CD4-positive, alpha-beta T cell treated with Interleukin-17A for 4 hours (primary cell): Measurements from ENCODE around the gene BRMS1.
"Not testable (repeated sequence)": the region's sequence is repeated elsewhere in the genome, so short reads cannot be mapped to it uniquely, and the experiment has no call there.

Experiments used
- DNase-seq: peaks from one replicate; pipeline ENCODE4 v3.0.0-alpha.2; 2020; ENCODE audit warnings: mixed read lengths

Gene BRMS1, protein sequence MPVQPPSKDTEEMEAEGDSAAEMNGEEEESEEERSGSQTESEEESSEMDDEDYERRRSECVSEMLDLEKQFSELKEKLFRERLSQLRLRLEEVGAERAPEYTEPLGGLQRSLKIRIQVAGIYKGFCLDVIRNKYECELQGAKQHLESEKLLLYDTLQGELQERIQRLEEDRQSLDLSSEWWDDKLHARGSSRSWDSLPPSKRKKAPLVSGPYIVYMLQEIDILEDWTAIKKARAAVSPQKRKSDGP

DNA sequence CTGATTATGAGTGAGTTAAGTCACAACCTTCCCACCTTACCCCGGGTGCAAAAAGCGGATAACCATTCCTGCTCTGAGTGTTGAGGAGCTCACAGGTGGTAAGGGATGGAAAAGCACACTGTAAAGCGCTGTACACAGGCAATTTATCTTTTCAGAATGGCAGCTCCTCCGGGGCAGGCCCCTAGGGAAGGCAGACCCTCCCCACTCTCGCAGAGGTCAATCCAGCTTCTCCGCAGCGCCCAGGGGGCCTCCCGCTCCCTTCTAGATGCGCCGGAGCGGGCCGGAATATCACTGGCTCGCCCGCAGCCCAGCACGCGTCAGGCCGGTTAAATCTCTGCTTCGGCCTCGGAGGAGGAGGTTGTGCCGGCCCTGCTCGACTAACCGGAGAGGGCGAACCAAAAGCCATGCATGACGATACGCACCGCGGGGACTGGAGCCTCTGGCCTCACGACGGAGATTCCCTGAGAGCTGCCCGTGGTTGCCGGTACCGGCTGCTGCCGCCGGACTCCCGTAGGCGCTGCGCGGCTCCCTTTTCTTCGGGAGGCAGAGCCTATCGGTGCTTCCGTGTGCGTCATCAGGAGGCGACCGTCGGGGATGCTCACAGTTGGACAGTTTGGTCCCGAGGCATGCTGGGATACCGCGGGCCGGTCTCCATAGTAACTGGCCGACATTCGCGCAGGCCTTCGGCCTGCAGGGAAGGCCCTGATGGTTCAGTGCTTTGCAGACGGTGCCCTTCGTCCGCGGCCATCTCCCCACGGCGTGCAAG lies at the start of gene BRMS1:
Gene BRMS1 (minus strand): TSS at position 555 of the 766 bp plus-strand sequence. CDS start 2,870 bp downstream, outside the sequence.
- DNase-seq: peak; percentile 98

DNA sequence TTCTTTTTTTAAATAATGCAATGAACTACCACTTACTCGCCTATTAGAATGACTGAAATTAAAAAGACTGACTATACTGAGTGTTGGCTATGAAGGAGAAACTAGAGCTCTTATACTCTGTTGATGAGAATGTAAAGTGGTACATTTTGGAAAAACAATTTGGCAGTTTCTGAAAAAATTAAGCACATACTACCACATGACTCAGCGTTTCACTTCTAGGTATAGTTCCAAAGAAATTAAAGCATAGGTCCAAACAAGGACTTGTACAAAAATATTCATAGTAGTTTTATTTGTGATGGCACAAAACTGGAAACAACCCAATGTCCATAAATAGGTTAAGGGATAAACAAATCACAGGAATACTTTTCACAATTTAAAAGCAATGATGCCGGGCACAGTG lies 49.0 kb upstream of the BRMS1 start:
- no peak for DNase-seq

DNA sequence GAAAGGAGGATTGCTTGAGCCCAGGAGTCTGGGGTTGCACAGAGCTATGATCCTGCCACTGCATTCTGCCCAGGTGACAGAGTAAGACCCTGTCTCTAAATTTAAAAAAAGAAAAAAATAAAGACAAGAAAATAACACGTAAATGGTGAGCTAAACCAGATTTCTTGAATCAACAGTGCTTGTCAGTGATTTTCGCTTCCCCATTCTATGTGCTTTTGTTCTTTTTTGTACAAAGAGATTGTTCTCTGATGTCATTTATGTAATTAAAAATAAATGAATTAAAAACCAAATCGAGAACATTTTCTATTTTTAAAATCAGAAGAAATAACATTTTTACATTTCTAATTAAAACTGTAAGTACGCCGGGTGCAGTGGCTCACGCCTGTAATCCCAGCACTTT lies 46.4 kb upstream of the BRMS1 start:
- no peak for DNase-seq

DNA sequence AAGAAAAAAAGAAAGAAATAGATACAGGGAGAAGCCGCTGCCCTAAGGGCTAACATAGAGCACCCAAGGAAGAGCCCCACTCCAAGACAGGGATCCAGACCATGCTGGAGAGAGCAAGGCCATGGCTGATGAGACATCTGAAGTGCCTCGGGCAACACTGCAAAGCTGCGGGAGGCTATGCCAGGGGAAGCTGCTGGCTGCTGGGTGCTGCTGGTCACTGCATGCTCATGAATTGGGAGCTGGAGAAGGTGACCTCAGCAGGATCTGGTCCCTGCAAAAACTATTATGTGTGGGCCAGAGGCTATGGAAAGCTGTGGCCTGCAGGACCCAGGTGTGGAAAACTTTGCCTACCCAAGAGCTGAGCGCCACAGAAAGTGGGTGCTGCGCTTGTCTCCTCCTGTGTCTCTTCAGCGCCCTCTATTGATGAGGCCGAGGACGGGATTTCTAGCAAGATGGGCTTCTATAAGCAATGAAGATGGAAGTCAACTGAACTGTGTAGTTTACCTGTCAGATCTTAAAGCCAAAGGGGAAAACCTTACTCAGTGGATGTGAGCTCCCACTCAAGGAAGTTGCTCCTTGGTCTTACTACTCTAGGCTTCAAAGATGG lies 44.0 kb upstream of the BRMS1 start:
- peak; percentile 79 for DNase-seq

DNA sequence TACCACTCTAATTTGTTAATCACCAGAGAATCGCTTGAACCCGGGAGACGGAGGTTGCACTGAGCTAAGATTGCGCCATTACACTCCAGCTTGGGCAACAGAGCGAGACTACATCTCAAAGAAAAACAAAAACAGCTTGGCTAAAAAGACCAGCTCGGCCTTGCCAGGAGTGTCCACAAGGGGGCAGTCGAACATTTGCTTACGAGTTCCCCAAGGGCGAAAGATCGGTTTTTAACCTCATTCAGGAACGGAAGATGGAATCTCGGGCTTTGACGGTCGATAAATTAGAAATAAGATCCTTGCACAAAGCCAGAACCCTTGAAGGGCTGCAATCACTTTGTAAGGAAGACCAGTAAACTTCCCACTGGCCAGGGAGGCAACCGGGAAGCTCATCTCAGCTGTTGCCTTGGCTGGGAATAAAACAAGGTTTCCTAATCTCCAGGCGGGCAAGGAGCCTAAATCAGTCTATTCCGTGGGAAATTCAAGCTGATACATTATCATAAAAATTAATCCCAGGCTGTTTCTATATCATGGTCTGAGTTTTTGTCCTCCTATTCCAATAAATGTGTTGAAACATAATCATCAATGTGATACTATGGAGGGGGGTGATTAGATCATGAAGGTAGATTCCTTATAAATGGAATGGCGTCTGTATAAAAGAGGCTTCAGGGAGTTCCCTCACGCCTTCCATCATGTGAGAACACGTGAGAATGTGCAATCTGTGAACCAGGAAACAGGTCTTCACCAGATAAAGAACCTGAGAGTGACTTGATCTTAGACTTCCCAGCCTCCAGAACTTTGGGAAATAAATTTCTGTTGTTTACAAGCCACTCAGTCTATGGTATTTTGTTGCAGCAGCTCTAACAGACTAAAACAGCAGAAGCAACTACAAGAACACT lies 41.5 kb upstream of the BRMS1 start:
- peak; percentile 90 for DNase-seq

DNA sequence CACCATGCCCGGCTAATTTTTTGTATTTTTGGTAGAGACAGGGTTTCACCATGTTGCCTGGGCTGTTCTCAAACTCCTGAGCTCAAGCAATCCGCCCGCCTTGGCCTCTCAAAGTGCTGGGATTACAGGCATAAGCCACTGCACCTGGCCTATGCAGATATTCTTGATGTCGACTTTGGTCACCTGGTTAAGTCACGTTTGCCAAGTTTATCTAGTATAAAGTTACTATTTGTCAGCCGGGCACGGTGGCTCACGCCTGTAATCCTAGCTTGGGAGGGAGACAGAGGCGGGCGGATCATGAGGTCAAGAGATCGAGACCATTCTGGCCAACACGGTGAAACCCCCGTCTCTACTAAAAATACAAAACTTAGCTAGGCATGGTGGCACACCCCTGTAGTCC lies 39.4 kb upstream of the BRMS1 start:
- DNase-seq: not testable (repeated sequence)

DNA sequence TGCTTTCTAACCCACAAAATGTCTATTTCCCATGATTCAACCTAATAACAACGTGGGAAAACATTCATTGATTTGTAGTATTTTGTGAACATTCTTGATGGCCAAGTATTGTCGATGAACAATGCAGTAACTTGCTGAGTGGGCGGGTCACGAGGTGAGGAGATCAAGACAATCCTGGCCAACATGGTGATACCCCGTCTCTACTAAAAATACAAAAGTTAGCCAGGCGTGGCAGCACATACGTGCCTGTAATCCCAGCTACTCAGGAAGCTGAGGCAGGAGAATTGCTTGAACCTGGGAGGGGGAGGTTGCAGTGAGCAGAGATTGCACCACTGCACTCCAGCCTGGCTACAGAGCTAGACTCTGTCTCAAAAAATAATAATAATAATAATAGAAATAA lies 35.4 kb upstream of the BRMS1 start:
- DNase-seq: not testable (repeated sequence)

DNA sequence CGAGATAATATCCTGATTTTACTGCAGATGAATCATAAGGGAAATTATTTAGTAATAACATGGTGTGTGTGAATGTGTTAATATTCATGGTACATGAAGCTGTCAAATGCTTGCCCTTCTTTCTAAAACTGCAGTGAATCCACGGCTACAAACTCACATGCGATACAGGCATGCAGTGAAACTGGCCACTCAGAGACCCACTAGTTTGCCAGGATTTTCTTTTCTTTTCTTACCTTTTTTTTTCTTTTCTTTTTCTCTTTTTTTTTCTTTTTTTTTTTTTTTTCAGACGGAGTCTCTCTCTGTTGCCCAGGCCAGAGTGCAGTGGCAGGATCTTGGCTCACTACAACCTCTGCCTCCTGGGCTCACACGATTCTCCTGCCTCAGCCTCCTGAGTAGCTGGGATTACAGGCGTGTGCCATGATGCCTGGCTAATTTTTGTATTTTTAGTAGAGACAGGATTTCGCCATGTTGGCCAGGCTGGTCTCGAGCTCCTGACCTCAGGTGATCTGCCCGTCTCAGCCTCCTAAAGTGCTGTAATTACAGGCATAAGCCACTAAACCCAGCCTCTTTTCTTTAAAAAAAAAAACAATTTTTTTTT lies 28.9 kb upstream of the BRMS1 start:
- not testable (repeated sequence) for DNase-seq

DNA sequence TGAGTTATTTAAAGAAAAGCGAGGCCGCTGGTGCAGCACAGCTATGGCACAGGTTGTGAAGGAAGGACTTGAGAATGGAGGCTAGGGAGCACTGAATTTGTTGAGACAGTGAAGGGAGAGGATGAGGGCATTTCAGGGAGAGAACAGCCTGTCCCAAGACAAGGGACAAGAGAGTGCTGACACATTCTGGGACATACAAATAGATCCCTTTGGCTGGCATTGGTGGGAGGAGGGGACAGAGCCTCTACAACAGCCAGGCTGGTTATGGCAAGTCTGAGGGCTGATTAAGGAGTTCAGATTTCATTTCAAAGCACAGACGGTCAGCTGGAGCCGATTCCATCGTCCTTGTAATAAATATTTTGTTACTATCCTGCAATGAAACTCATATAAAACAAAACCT lies 28.4 kb upstream of the BRMS1 start:
- no peak for DNase-seq

DNA sequence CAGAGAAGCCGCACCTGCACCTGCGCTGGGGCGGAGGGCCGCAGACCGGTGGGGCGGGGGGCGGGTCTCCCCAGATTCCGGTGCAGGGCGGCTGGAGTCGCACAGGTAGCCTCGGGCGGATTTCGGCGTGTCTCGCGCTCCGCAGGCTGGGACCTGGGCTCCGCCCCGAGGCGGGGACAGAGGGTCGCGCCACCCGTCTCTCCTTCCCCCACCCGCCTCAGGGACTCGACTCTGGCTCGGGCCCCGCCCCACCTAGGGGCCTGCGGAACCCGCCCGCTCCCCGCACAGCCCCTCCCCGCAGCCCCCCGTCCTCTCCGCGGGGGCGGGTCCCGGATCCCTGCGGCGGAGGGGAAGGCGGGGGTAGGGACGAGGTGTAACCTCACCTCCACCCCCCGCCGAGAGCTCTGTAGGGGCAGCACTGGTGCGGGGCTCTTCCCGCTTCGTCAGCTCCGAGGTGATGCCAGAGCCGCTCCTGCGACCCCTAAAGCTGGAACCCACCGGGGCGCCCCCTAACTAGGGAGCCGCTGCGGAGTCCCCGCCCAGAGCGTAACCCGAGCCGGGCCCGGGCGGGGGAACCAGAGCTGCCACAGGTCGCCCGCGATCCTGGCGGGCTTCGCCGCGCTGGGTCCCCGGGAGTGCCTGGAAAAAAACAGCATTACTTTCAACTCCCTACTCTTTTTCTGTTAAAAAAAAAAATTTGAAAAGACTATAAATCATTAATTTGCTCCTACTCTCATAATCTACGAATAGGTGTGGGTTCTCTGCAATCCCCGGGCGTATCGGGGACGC lies 26.9 kb upstream of the BRMS1 start, which contains the start of gene SLC29A2:
Gene SLC29A2 (minus strand): TSS at position 134 of the 789 bp plus-strand sequence. CDS start 169 bp downstream, outside the sequence.
- peak; percentile 91 for DNase-seq

DNA sequence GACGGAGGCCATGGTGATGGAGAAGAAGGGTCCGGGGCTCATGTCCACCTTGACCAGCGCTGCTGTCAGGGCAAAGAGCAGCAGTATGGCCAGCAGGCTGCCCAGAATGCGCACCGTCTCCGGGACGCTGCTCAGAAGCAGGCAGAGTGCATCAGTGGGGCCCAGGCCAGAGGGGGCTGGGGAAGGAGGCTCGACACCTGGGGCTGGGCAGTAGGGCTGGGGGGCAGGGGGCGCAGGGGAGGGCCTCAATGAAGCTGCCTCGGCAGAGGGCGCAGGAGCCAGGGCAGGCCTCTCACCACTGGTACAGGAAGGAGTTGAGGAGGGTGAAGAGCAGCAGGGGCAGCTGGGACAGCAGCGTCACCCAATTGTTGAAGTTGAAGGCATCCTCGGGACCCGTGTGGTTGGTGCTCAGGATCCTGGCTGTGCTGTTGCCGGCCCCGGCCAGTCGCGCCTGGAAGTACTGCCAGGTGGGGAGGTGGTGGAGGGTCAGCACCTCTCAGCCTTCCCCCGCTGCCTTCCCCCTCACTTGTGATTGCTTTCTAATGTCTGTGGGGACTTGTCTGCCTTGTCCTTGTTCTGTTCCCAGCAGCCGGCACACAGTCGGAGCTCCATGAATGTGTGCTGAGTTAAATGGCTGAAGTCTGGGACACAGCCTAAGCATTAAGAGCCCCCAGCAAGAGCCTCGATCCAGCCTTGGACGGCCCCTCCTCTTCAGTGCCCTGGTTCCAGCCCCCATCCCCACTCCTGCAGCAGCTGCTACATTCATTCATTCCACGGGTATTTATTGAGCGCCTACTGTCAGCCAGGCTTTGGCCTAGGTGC lies 24.4 kb upstream of the BRMS1 start:
- no peak for DNase-seq

DNA sequence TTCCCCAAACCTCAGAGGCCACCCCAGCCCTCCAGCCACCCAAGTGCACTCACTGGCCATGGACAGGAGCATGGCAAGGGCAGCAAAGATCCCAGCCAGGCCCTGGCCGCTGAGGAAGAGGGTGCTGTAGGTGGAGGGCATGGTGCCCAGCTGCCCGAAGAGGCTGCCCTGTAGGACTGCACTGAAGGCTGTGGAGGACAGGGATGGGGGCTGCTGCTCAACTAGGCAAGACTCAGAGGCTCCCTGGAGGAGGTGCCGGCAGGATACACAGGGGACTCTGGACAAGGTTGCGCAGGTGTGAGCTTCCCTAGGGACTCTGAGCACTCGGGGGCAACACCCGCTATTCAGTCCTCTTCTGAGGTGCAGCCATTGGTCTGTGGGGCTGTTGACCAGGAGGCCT lies 23.6 kb upstream of the BRMS1 start:
- no peak for DNase-seq

DNA sequence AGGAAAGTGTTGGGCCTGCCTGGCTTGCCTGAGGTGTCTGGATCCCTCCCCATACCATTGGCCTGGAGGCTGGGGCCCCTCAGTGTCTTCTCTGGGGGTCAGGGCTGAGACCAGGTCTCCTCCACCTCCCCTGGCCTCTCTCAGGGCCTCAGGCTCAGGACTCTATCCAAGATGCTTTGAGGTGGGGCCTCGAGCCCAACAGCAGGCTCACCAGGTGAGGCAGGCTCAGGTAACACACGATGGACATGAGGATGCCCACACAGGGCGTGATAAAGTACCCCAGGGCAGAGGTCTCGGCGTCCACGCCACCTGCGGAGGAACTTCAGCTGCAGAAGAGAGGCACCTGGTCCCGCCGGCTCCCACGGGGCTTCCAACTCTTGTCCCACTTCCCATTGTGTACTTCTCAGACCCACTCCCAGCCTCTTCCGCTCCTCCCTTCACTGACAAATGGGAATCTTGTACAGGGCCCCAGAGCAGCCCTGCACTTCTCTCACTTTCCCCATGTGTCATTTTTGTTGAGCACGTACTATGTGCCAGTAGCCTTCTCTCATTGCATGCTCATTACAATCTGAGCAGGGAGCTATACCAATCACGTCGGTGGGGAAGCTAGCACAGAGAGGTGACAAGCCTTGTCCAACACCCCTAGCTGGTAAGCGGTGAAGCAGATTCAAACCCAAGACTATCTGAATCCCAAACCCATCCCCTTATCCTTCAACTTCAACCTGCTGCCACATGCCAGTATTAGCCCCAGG lies 22.8 kb upstream of the BRMS1 start:
- DNase-seq: no peak

DNA sequence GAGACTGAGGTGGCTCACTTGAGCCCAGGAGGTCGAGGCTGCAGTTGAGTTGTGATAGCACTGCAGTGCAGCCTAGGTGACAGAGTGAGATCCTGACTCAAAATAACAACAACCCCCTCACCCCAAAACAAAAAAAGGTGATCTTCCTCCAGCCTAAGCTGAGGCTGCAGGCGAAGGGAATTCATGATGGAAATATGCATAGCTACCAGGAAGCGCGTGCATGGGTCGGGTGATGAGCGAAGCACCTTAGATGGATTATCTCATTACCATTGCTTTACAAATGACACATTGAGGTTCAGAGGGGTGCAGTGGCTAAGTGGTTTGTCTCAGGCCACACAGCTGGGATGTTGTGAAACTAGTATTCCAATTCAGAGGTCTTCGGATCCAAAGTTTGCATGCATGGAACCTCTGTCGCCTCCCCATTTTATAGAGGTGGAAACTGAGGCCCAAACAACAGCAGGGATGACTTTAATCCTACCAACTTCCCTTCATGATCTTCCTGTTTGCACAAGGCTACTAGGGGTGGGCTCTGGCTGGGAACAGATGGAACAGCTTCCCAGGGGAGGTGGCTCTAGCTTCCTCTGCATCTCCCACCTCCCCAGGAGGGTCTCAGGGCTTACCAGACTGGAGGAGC lies 22.1 kb upstream of the BRMS1 start:
- DNase-seq: no peak

DNA sequence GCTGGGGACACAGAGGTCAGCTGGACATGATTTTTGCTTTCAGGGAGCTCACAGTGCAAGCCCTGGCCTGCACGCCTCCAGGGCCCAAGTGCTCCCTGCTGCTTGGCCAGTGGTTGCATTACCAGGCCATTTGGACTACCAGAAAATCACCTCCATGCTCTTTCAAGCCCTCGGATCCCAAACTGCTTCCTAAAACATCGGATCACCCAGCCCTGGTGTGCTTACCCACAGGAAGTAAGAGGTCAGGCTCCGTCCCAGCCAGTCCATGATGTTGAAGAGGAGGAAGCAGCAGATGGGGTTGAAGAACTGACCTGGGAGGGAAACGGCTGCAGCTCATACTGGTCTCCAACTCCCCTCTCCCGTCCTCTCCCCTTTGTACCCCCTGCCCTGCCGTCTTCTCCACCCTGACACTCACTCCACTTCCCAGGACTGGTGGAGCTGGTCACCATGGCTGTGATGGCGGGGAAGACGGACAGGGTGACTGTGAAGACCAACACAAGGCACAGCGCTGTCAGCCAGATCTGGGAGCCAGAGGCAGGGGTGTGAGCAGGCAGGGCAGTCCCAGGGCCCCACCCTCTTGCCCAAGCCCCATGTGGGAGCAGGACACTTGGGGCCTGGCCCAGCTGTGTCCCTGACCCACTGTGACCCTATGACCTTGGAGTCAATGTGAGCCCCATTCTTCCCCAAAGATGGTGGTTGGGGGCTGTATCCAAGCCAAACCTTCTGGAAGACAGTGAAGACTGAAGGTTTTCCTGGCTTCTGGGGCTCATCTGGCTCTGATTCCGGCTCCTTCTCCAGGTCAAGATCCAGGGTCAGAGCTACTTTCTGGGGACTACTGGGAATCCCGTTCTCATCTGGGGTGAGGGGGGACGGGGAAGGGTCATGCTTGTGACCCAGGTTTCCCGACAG lies 21.1 kb upstream of the BRMS1 start:
- no peak for DNase-seq

DNA sequence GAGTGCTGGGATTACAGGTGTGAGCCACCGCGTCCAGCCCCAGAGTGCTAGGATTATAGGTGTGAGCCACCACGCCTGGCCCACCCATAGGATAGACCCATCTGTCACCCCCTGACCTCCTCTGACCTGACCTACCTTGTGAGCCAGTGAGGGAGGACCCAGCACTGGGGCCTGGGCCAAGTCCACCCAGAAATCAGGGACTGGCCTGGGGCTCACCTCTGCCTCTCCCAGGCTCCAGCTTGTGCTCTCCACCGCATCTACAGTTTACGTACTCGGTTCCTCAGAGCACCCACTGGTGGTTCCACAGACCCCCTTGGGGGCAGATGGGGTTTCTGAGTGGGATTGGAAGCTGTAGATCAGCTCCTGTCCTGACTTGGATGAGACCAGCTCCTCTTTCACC lies 20.3 kb upstream of the BRMS1 start:
- no peak for DNase-seq

DNA sequence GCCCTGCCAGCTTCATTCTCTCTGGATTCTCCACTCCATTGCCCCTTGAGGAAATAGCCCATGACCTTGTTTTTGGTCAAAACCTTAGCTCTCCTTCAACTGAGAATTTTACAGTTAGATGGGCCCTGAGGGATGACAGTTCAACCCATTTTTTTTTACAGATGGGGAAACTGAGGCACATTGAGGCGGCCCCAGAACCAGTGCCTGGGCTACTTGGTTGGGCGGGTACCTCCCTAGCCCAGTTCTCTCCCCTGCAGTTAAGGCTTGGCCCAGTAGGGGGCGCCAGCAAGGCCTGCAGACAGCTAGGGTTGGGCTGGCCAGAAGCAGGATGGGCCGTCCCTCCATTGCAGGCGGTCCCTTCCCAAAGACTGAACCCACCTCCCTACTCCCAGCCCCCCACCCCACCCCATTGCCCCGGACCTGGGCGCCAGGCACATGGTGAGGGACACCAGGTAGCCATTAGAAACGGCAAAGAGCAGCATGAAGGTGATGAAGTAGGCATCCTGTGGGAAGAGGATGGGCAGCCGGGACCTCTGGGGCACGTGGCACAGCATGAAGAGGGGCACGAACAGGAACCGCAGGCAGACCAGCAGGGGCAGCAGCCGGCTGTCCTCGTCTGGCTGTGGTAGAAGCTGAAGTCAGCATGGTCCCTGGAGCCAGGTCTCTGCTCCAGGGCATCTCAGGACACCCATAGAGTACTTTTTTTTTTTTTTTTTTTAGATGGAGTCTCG lies 19.1 kb upstream of the BRMS1 start:
- DNase-seq: peak; percentile 75

DNA sequence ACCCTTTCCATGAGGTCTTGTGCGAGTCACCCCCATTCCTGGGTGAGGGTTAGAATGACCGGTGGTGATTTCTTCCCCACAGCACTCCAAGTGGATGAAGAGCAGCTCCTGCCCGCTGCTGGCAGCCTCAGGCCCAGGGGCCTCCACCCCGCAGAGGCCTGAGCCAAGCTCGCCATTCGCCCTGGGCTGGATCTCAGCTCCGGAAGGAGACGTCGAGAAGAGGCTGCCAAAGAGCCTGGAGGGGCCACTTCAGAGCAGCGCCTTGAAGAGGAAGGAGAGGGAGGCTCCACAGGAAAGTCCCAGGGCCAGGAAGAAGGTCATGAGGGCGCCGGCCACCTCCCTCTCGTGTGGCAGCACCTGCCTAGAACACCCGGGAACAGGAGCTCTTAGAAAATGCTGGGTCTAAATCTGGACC lies 18.3 kb upstream of the BRMS1 start:
- DNase-seq: no peak
